Loucy (cell line): ENCODE results near the gene ST3GAL3.

Source experiments
- CTCF ChIP-seq: fragments of 200-600 bp; sonication (generic); conservative IDR thresholded peaks from 2 replicates; pipeline ENCODE4 v1.5.1; 2014; ENCODE audit warnings: mild to moderate bottlenecking, antibody characterized with exemption, low read length
- EZH2phosphoT487 ChIP-seq: fragments of 200-600 bp; IDR thresholded peaks from 2 replicates; pipeline ENCODE4 v1.6.1; 2018; ENCODE audit warnings: antibody characterized with exemption, mild to moderate bottlenecking, moderate library complexity, borderline replicate concordance

- TF ChIP-seq CTCF (no peak), EZH2phosphoT487 (no peak)
These were observed 74.2 kb downstream of the ST3GAL3 start for GRCh38 chr1:43781574-43781973.
